PC-9 (cell line): ENCODE results near the gene TOM1. TPM values are rescaled to one million over a fixed set of nuclear protein-coding genes. Genes with fewer than 3 reads are reported as not detected.
"Not testable (repeated sequence)": the region's sequence is repeated elsewhere in the genome, so short reads cannot be mapped to it uniquely, and the experiment has no call there.

Experiments used
- BruUV-seq: library from RNA; stranded (reverse); fragments of 400-500 nt; replicated peaks from 2 replicates; lab custom pipeline; 2021; lab: Mats Ljungman, UMichigan
- CTCF ChIA-PET: fragments of 300-600 bp; sonication (Branson Sonifier 250); formaldehyde crosslinking; loops from one replicate; lab custom pipeline; 2022; ENCODE audit warnings: antibody characterized with exemption; lab: Charles Lee
- POLR2A ChIA-PET: fragments of 300-600 bp; sonication (Branson Sonifier 250); formaldehyde crosslinking; loops from one replicate; lab custom pipeline; 2022; ENCODE audit warnings: antibody characterized with exemption; ENCODE audit not compliant: unreplicated experiment; lab: Charles Lee
- DNase-seq, 2 experiments: peaks; one replicate each; pipeline versions ENCODE4 v3.0.0 to v3.0.0-alpha.2; 2015 to 2022; ENCODE audit warnings: mixed read lengths in 1 of 2
- H2AFZ ChIP-seq: fragments of 200-600 bp; sonication (generic); 2 replicates; pipeline ENCODE4 v1.8.1; 2017; ENCODE audit warnings: antibody characterized with exemption
- H3F3A ChIP-seq: fragments of 200-600 bp; sonication (generic); 2 replicates; pipeline ENCODE4 v1.8.1; 2017; ENCODE audit warnings: antibody characterized with exemption, mild to moderate bottlenecking, low read depth; ENCODE audit not compliant: insufficient read depth
- H3K27ac ChIP-seq: fragments of 200-600 bp; sonication (generic); 2 replicates; pipeline ENCODE4 v1.6.1; 2016; ENCODE audit warnings: mixed run types
- H3K27me3 ChIP-seq: fragments of 200-600 bp; sonication (generic); 2 replicates; pipeline ENCODE4 v1.6.1; 2016; ENCODE audit warnings: low read depth, mixed run types; ENCODE audit not compliant: insufficient read depth
- H3K36me3 ChIP-seq: fragments of 200-600 bp; sonication (generic); 2 replicates; pipeline ENCODE4 v1.6.1; 2016; ENCODE audit warnings: low read depth, mixed run types
- H3K4me1 ChIP-seq: fragments of 200-600 bp; sonication (generic); replicated peaks from 2 replicates; pipeline ENCODE4 v1.6.1; 2016; ENCODE audit warnings: mixed run types; ENCODE audit not compliant: insufficient read depth
- H3K4me2 ChIP-seq: fragments of 200-600 bp; sonication (generic); 2 replicates; pipeline ENCODE4 v1.6.1; 2017; ENCODE audit warnings: mixed run types
- H3K4me3 ChIP-seq: fragments of 200-600 bp; sonication (generic); 2 replicates; pipeline ENCODE4 v1.6.1; 2016; ENCODE audit warnings: mixed run types
- H3K79me2 ChIP-seq: fragments of 200-600 bp; sonication (generic); 2 replicates; pipeline ENCODE4 v1.6.1; 2017; ENCODE audit warnings: low read depth, mixed run types
- H3K9me2 ChIP-seq: fragments of 200-600 bp; sonication (generic); 2 replicates; pipeline ENCODE4 v1.8.1; 2017; ENCODE audit warnings: mild to moderate bottlenecking; ENCODE audit not compliant: insufficient read depth
- H3K9me3 ChIP-seq: fragments of 200-600 bp; sonication (generic); 2 replicates; pipeline ENCODE4 v1.8.1; 2016; ENCODE audit warnings: low read depth; ENCODE audit not compliant: insufficient read depth
- H4K20me1 ChIP-seq: fragments of 200-600 bp; sonication (generic); 2 replicates; pipeline ENCODE4 v1.8.1; 2017; ENCODE audit not compliant: insufficient read depth
- EZH2 ChIP-seq: fragments of 200-600 bp; sonication (generic); IDR thresholded peaks from 2 replicates; pipeline ENCODE4 v1.8.0; 2017; ENCODE audit warnings: antibody characterized with exemption, low read depth
- intact Hi-C: fragments of 100-400 bp; cut with micrococcal nuclease; formaldehyde crosslinking; loops from one replicate; pipeline ENCODE4 v1.10.0; 2022; ENCODE audit not compliant: unreplicated experiment
- total RNA-seq: library from RNA; stranded (reverse); gene quantifications from 2 replicates; pipeline ENCODE4 v1.2.3, GENCODE V29; 2021
- TF ChIP-seq, protein P1 (sequence below): fragments of 200-600 bp; sonication (generic); conservative IDR thresholded peaks from 2 replicates; pipeline ENCODE4 v1.6.1; 2017; ENCODE audit warnings: mixed run types, antibody characterized with exemption, mild to moderate bottlenecking, moderate library complexity

TOM1 gene
- total RNA-seq, 1 experiment from 2014 or later: 43.6 TPM

DNA sequence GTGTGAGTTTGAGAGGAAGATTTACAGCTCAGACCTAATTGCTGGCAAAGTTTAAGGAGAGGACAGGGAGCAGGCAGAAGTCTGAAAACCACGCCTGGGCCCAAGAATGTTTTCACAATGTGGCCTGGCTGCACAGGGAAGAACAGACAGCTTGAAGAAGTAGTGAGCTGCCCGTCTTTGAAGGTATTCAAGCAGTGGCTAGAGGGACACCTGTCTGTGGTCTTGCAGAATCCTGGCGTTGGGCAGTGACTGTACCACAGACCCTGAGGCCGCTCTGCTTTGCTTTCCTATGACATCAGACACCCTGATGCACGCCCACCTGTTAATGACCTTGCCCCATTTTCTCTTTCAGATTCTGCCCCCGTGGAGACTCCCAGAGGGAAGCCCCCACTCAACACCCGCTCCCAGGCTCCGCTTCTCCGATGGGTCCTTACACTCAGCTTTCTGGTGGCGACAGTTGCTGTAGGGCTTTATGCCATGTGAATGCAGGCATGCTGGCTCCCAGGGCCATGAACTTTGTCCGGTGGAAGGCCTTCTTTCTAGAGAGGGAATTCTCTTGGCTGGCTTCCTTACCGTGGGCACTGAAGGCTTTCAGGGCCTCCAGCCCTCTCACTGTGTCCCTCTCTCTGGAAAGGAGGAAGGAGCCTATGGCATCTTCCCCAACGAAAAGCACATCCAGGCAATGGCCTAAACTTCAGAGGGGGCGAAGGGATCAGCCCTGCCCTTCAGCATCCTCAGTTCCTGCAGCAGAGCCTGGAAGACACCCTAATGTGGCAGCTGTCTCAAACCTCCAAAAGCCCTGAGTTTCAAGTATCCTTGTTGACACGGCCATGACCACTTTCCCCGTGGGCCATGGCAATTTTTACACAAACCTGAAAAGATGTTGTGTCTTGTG lies 93.7 kb downstream of the TOM1 start:
- H3K27me3 ChIP-seq: no peaks in the 10 kb centered on the region
- no peak for DNase-seq
- BruUV-seq: no TSS peak
- intact Hi-C loops: no loop called here
- TF ChIP-seq EZH2: no peak
- TF ChIP-seq, protein P1, sequence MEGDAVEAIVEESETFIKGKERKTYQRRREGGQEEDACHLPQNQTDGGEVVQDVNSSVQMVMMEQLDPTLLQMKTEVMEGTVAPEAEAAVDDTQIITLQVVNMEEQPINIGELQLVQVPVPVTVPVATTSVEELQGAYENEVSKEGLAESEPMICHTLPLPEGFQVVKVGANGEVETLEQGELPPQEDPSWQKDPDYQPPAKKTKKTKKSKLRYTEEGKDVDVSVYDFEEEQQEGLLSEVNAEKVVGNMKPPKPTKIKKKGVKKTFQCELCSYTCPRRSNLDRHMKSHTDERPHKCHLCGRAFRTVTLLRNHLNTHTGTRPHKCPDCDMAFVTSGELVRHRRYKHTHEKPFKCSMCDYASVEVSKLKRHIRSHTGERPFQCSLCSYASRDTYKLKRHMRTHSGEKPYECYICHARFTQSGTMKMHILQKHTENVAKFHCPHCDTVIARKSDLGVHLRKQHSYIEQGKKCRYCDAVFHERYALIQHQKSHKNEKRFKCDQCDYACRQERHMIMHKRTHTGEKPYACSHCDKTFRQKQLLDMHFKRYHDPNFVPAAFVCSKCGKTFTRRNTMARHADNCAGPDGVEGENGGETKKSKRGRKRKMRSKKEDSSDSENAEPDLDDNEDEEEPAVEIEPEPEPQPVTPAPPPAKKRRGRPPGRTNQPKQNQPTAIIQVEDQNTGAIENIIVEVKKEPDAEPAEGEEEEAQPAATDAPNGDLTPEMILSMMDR: no peak
- POLR2A ChIA-PET: no interaction called here
- H3F3A ChIP-seq: peaks cover 24% of the 10 kb centered on the region; the same call in 1 of the 2 replicates
- no peaks in the 10 kb centered on the region for H3K79me2 ChIP-seq
- no peak overlapping the region for H3K27ac ChIP-seq
- H3K9me2 ChIP-seq: no peaks in the 10 kb centered on the region
- H3K4me2 ChIP-seq: no peak overlapping the region
- no peaks in the 10 kb centered on the region for H3K4me1 ChIP-seq
- H3K36me3 ChIP-seq: no peaks in the 10 kb centered on the region
- H3K9me3 ChIP-seq: no peaks in the 10 kb centered on the region
- no peak overlapping the region for H3K4me3 ChIP-seq
- H4K20me1 ChIP-seq: no peaks in the 10 kb centered on the region
- H2AFZ ChIP-seq: no peak overlapping the region
- CTCF ChIA-PET: no interaction called here

DNA sequence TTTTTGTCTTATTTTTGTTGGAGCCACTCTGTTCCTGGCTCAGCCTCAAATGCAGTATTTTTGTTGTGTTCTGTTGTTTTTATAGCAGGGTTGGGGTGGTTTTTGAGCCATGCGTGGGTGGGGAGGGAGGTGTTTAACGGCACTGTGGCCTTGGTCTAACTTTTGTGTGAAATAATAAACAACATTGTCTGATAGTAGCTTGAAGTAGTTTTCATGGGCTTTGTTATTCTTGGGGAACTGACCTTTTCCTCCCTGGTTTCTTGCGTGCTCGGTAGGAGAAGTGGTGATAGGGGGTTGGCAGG lies 94.3 kb downstream of the TOM1 start:
- no peaks in the 10 kb centered on the region for H3K9me2 ChIP-seq
- H3K4me1 ChIP-seq: no peaks in the 10 kb centered on the region
- no peaks in the 10 kb centered on the region for H3K27me3 ChIP-seq
- no peaks in the 10 kb centered on the region for H3K9me3 ChIP-seq
- BruUV-seq: no TSS peak
- H2AFZ ChIP-seq: no peak overlapping the region
- H3K4me2 ChIP-seq: no peak overlapping the region
- no peak overlapping the region for H3K4me3 ChIP-seq
- DNase-seq: no peak
- TF ChIP-seq, protein P1: no peak
- TF ChIP-seq EZH2: no peak
- no peak overlapping the region for H3K27ac ChIP-seq
- H4K20me1 ChIP-seq: no peaks in the 10 kb centered on the region
- POLR2A ChIA-PET: no interaction called here
- CTCF ChIA-PET: no interaction called here
- intact Hi-C loops: no loop called here
- H3K36me3 ChIP-seq: no peaks in the 10 kb centered on the region
- H3F3A ChIP-seq: peaks cover 24% of the 10 kb centered on the region; the same call in 1 of the 2 replicates
- no peaks in the 10 kb centered on the region for H3K79me2 ChIP-seq

DNA sequence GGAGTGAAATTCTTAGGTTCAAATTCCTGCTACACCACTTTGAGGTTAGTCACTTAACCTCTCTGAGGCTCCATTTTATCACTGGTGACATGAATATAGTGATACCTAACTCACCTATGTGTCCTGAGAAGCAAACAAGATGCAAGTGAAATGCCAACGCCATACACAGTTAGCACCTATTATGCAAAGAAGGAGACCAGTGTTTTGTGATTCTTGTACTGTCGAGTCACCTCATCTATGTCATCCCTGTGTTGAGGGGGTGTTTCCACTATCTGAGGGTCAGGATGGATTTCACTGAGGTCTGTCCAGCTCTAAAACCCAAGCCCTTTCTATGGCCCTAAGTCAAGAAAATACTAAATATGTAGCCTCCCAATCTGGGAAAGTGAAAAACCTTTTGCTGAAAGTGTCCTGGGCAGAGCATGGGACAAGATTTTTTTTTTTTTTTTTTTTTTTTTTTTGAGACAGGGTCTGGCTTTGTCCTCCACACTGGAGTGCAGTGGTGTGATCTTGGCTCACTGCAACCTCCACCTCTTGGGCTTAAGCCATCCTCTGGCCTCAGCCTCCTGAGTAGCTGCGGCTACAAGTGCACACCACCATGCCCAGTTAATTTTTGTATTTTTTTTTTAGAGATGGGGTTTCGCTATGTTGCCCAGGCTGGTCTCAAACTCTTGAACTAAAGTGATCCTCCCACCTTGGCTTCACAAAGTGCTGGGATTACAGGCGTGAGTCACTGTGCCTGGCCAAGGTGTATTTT lies 95.3 kb downstream of the TOM1 start:
- intact Hi-C loops: loop anchor here (5.0 kb wide), 1 partner anchor 43 kb away; no protein-coding TSS in a partner anchor
- CTCF ChIA-PET: no interaction called here

DNA sequence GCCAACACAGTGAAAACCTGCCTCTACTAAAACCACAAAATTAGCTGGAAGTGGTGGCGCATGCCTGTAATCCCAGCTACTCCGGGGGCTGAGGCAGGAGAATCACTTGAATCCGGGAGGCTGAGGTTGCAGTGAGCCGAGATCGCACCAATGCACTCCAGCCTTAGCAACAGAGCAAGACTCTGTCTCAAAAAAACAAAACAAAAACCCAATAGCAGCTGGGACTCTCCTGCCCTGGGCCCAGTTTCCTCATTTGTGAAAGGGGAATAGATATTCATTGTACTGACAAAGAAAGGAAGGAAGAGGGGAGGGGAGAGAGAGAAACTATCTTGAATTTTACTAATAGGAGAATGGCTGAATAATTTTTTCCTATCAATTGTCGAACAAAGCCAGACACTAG lies 96.9 kb downstream of the TOM1 start:
- H3K9me2 ChIP-seq, POLR2A ChIA-PET, H4K20me1 ChIP-seq, BruUV-seq, DNase-seq, H3K4me2 ChIP-seq, H2AFZ ChIP-seq, H3K27me3 ChIP-seq, H3K9me3 ChIP-seq, H3K27ac ChIP-seq, H3K4me3 ChIP-seq, CTCF ChIA-PET, H3K36me3 ChIP-seq, H3K4me1 ChIP-seq: not testable (repeated sequence)
- intact Hi-C loops: loop anchor here (5.0 kb wide), 1 partner anchor 44 kb away; no protein-coding TSS in a partner anchor
- peaks cover 16% of the 10 kb centered on the region for H3K79me2 ChIP-seq
- peaks cover 24% of the 10 kb centered on the region; the same call in 1 of the 2 replicates for H3F3A ChIP-seq

More for the DNA sequence above, 95.3 kb downstream of the TOM1 start:
- POLR2A ChIA-PET: no interaction called here
- no peak overlapping the region for H3K4me2 ChIP-seq
- no peak overlapping the region for H2AFZ ChIP-seq
- H4K20me1 ChIP-seq: no peaks in the 10 kb centered on the region
- no peak overlapping the region for H3K27ac ChIP-seq
- no peaks in the 10 kb centered on the region for H3K4me1 ChIP-seq
- H3F3A ChIP-seq: peaks cover 24% of the 10 kb centered on the region; the same call in 1 of the 2 replicates
- H3K79me2 ChIP-seq: no peaks in the 10 kb centered on the region
- no peaks in the 10 kb centered on the region for H3K9me3 ChIP-seq
- no TSS peak for BruUV-seq
- DNase-seq: no peak
- TF ChIP-seq, protein P1: no peak
- TF ChIP-seq EZH2: no peak
- no peaks in the 10 kb centered on the region for H3K27me3 ChIP-seq
- no peaks in the 10 kb centered on the region for H3K9me2 ChIP-seq
- H3K36me3 ChIP-seq: no peaks in the 10 kb centered on the region
- no peak overlapping the region for H3K4me3 ChIP-seq
